ENCODE results near the gene DDX11. TPM values are rescaled to one million over a fixed set of nuclear protein-coding genes. Genes with fewer than 3 reads are reported as not detected.
"Not testable (repeated sequence)": the region's sequence is repeated elsewhere in the genome, so short reads cannot be mapped to it uniquely, and the experiment has no call there.

DDX11 gene
- total RNA-seq, result 33.9 TPM

DNA sequence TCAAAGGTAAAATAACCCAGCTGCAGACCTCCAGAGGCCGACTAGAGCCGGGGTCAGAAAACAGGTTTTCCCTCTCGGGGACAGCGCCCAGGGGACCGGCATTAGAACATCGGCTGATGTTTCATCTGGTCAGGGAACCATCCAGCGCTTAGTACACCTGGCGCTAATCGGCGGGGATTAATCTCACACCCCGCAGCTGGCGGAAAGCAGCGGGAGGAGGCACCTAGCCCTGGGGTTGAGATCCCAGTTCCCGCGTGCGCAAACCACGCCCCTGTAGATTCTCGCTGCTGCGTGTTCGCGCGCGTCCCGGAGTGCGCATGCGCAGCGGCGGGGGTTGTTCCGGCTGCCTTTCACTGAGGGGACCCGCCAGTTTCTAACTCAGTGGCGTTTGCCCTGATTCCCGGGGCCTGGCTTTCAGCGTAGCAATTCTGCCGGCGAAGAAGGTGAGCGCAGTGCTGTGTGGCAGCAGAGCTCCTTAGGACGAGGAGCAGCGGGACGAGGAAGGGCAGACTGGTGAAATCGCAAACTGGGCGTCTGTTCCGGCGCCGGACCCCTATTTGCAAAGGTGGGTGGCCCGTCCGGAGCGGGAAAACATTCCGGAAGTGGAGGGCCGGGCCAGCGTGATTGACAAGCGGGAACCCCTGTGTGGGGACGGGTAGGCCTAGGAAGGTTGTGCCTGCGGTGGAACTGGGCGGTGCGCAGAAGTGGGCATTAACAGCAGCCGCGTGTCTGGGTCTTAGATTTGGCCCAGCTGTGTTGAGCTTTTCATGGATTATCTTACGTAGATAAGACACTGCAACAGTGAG lies at the start of gene DDX11:
Gene DDX11 (plus strand): TSS at position 334 of the 806 bp plus-strand sequence. CDS start 4,534 bp downstream, outside the sequence.
- Histone ChIP-seq H3K4me3 (ENCODE audit: low read length) (peak within 1 kb of the TSS; percentile 61), H3K4me1 (ENCODE audit: insufficient read depth, low read length) (peaks cover 14% of the 10 kb centered on the region)
- not testable (repeated sequence) for H3K27me3 ChIP-seq (ENCODE audit: insufficient read depth, low read length); H3K9me3 ChIP-seq (ENCODE audit: low read depth, low read length)

DNA sequence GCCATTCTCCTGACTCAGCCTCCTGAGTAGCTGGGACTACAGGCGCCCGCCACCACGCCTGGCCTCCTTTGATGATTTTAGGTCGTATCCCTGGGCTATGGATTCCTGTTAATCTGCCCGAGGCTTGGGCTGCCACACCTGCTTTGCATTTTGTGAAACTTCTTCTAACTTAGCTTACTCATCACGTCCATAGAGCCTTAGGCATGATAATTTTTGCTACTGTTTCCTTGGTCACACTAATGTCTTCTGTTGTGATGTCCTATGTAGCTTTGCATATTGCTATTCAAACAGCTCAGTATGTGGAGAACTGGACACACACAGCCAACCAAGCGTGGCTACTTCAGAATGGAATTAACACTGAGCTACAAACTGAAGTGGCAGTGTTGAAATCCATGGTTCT lies 47.5 kb upstream of the DDX11 start:
- Histone ChIP-seq H3K27me3 (ENCODE audit: insufficient read depth, low read length) (no peaks in the 10 kb centered on the region), H3K4me3 (ENCODE audit: low read length) (no peak overlapping the region), H3K9me3 (ENCODE audit: low read depth, low read length) (no peaks in the 10 kb centered on the region), H3K4me1 (ENCODE audit: insufficient read depth, low read length) (no peaks in the 10 kb centered on the region)

DNA sequence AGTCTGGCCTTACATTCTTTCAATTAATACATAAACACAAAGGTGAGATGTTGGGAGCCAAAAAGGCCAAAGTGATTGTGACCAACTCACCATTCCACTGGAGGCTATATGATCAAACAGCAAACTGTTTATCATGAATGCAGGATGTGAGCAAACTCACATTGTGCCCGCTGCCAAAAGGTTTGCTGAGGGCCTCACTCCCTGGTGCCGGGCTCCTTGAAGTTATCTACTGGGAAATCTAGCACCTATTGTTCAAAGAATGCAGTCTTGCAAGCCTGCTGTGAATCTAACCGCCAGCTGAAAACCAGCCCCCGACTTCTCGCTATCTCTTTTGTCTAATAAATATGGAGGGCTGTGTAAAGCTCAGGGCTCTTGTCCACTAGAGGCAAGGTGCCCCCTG lies 46.7 kb upstream of the DDX11 start:
- H3K9me3 ChIP-seq (ENCODE audit: low read depth, low read length); H3K4me1 ChIP-seq (ENCODE audit: insufficient read depth, low read length); H3K4me3 ChIP-seq (ENCODE audit: low read length); H3K27me3 ChIP-seq (ENCODE audit: insufficient read depth, low read length): not testable (repeated sequence)

DNA sequence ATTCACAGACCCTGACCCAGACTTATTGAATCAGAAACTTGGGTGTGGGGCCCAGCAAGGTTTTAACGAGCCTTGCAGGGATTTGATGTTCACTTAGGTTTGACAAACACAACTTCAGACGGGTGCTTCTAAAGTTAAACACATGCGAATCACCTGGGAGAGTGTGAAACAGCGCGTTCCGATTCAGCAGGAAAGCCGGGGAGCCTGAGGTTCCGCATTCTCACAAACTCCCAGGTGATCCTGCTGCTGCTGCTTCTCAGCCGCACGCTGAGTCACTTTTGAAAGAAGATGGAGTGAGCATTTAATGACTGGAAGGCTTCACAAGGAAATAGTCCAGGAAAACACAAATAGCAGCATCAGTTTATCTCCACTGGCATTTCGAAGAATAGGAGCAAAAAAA lies 44.2 kb upstream of the DDX11 start:
- H3K27me3 ChIP-seq (ENCODE audit: insufficient read depth, low read length), result no peaks in the 10 kb centered on the region
- no peaks in the 10 kb centered on the region for H3K9me3 ChIP-seq (ENCODE audit: low read depth, low read length)
- no peaks in the 10 kb centered on the region for H3K4me1 ChIP-seq (ENCODE audit: insufficient read depth, low read length)
- no peak overlapping the region for H3K4me3 ChIP-seq (ENCODE audit: low read length)

- Histone ChIP-seq H3K4me1 (ENCODE audit: insufficient read depth, low read length) (no peaks in the 10 kb centered on the region), H3K9me3 (ENCODE audit: low read depth, low read length) (no peaks in the 10 kb centered on the region), H3K4me3 (ENCODE audit: low read length) (no peak overlapping the region), H3K27me3 (ENCODE audit: insufficient read depth, low read length) (no peaks in the 10 kb centered on the region)
Measured at GRCh38 chr12:31029916-31030562, 43.6 kb upstream of the DDX11 start.

GRCh38 chr12:31031951-31032335 lies 41.7 kb upstream of the DDX11 start:
- Histone ChIP-seq H3K4me1 (ENCODE audit: insufficient read depth, low read length) (no peaks in the 10 kb centered on the region), H3K27me3 (ENCODE audit: insufficient read depth, low read length) (no peaks in the 10 kb centered on the region), H3K9me3 (ENCODE audit: low read depth, low read length) (no peaks in the 10 kb centered on the region), H3K4me3 (ENCODE audit: low read length) (no peak overlapping the region)

DNA sequence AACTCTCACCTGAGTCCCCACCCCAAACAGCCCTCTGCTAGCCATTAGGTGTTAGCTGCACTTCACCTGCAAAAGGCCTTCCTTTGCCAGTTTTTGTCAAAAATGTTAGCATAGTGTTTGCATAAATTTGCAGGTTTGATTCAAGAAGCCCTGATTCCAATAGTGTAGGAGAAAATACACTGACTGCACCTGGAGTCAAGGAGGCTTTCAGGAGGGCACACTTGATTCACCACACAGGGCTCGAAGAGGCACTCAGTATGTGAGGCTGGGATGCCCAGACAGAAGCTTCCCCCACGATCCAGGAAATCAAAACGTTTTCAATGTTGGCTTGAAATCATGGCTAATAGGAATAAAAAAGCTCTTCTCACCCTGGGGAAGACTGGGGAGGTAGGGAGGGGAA lies 40.5 kb upstream of the DDX11 start:
- Histone ChIP-seq H3K27me3 (ENCODE audit: insufficient read depth, low read length) (no peaks in the 10 kb centered on the region), H3K4me1 (ENCODE audit: insufficient read depth, low read length) (no peaks in the 10 kb centered on the region), H3K9me3 (ENCODE audit: low read depth, low read length) (no peaks in the 10 kb centered on the region), H3K4me3 (ENCODE audit: low read length) (no peak overlapping the region)

DNA sequence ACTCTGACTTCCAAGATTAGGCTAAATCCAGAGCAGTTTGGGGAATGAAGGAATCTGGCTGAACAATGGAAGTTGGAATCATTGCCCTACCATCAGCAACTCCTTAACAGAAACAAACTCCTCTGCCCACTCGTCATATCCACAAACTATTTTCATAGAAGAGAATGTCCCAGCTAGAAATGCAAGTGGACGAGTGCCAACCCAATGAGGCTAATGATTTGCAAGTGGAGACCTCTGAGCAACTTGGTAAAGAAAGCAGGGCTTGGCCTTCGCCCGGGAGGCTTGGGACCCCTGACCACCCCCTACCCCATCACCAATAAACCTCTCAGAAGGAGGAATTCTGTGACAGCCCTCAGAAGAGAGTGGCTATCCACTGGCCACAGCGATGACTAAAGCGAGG lies 40.0 kb upstream of the DDX11 start:
- H3K9me3 ChIP-seq (ENCODE audit: low read depth, low read length), result no peaks in the 10 kb centered on the region
- no peak overlapping the region for H3K4me3 ChIP-seq (ENCODE audit: low read length)
- no peaks in the 10 kb centered on the region for H3K27me3 ChIP-seq (ENCODE audit: insufficient read depth, low read length)
- H3K4me1 ChIP-seq (ENCODE audit: insufficient read depth, low read length), result no peaks in the 10 kb centered on the region

DNA sequence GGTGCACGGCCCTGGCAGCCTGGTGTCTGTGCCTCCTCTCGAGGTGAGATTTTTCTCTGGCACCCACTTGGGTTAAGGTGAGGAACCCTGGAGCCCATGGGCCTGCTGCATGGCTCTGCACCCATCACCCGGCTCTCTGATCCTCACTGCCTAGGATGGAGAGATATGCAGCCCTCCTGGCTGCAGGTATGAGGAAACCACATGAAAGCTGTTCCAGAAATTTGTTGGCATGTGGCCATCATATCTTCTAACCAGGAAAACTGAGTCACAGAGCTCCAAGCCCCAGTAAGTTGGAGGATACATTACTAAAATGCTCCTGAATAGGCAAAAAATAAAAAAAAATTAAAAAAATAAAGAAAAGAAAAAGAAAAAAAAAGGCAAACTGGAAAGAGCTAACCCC lies 39.3 kb upstream of the DDX11 start:
- H3K4me3 ChIP-seq (ENCODE audit: low read length), result no peak overlapping the region
- H3K27me3 ChIP-seq (ENCODE audit: insufficient read depth, low read length), result no peaks in the 10 kb centered on the region
- H3K9me3 ChIP-seq (ENCODE audit: low read depth, low read length), result no peaks in the 10 kb centered on the region
- no peaks in the 10 kb centered on the region for H3K4me1 ChIP-seq (ENCODE audit: insufficient read depth, low read length)

GRCh38 chr12:31035226-31035625 lies 38.4 kb upstream of the DDX11 start:
- Histone ChIP-seq H3K9me3 (ENCODE audit: low read depth, low read length) (no peaks in the 10 kb centered on the region), H3K4me1 (ENCODE audit: insufficient read depth, low read length) (no peaks in the 10 kb centered on the region), H3K27me3 (ENCODE audit: insufficient read depth, low read length) (no peaks in the 10 kb centered on the region), H3K4me3 (ENCODE audit: low read length) (no peak overlapping the region)

DNA sequence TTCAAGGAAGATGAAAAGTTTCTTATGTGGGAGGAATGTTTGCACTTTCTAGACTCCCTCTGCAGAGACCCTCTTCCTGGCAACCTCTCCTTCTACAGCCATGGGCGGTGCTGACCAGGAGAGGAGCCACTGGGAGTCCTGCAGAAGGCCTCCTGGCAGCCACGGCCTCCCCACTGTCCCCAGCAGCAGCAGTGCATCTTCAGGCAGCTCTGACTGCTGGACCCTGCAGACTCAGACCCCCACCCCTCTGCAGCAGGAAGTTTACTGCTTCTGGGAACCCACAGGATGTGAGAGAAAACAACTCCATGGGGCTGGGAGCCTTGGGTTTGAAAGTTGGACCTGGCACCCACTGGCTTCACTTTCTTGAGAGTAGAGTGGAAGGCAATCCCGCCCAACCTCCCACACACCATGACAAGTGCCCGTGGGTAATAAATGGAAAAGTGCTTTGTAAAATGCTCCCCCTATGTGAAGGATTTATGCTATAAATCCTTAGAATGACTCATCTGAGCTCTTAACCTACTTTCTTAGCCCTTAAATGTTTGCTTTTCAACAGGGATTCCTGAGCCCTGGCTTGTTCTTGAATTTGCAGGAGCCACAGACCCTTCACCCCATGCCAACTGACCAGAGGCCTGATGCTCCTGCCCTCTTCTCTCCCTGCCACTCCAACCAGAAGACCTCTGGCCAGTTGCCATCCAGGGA lies 37.5 kb upstream of the DDX11 start:
- Histone ChIP-seq H3K27me3 (ENCODE audit: insufficient read depth, low read length) (no peaks in the 10 kb centered on the region), H3K9me3 (ENCODE audit: low read depth, low read length) (no peaks in the 10 kb centered on the region), H3K4me1 (ENCODE audit: insufficient read depth, low read length) (no peaks in the 10 kb centered on the region), H3K4me3 (ENCODE audit: low read length) (no peak overlapping the region)

GRCh38 chr12:31037028-31037427 lies 36.6 kb upstream of the DDX11 start:
- Histone ChIP-seq H3K4me1 (ENCODE audit: insufficient read depth, low read length) (no peaks in the 10 kb centered on the region), H3K27me3 (ENCODE audit: insufficient read depth, low read length) (no peaks in the 10 kb centered on the region), H3K9me3 (ENCODE audit: low read depth, low read length) (no peaks in the 10 kb centered on the region), H3K4me3 (ENCODE audit: low read length) (no peak overlapping the region)

- no peaks in the 10 kb centered on the region for H3K27me3 ChIP-seq (ENCODE audit: insufficient read depth, low read length)
- no peaks in the 10 kb centered on the region for H3K4me1 ChIP-seq (ENCODE audit: insufficient read depth, low read length)
- no peaks in the 10 kb centered on the region for H3K9me3 ChIP-seq (ENCODE audit: low read depth, low read length)
- H3K4me3 ChIP-seq (ENCODE audit: low read length), result no peak overlapping the region
Measured at GRCh38 chr12:31037931-31038330, 35.7 kb upstream of the DDX11 start.

GRCh38 chr12:31041033-31041564 lies 32.6 kb upstream of the DDX11 start:
- no peaks in the 10 kb centered on the region for H3K27me3 ChIP-seq (ENCODE audit: insufficient read depth, low read length)
- H3K4me1 ChIP-seq (ENCODE audit: insufficient read depth, low read length), result no peaks in the 10 kb centered on the region
- no peak overlapping the region for H3K4me3 ChIP-seq (ENCODE audit: low read length)
- H3K9me3 ChIP-seq (ENCODE audit: low read depth, low read length), result no peaks in the 10 kb centered on the region

- not testable (repeated sequence) for H3K9me3 ChIP-seq (ENCODE audit: low read depth, low read length); H3K4me1 ChIP-seq (ENCODE audit: insufficient read depth, low read length); H3K27me3 ChIP-seq (ENCODE audit: insufficient read depth, low read length); H3K4me3 ChIP-seq (ENCODE audit: low read length)
Measured at GRCh38 chr12:31050143-31050542, 23.5 kb upstream of the DDX11 start.
